SK-N-SH (cell line): Measurements from ENCODE around the gene DIO3. TPM values are rescaled to one million over a fixed set of nuclear protein-coding genes. Genes with fewer than 3 reads are reported as not detected.

Experiments used
- CTCF ChIA-PET: fragments of 300-600, 350-600 bp; formaldehyde crosslinking; extraction: SDS; loops from one replicate; lab custom pipeline; 2021; lab: Yijun Ruan, JAX
- POLR2A ChIA-PET: fragments of 350-600 bp; sonication (Branson Sonifier 250); formaldehyde crosslinking; extraction: SDS; loops from one replicate; lab custom pipeline; 2020; ENCODE audit warnings: antibody characterized with exemption, inconsistent platforms; lab: Yijun Ruan, JAX
- DNase-seq: peaks from one replicate; pipeline ENCODE4 v3.0.0; 2012
- H2AFZ ChIP-seq: fragments of 200-600 bp; sonication (generic); 2 replicates; pipeline ENCODE4 v1.8.1; 2016; ENCODE audit warnings: antibody characterized with exemption, mild to moderate bottlenecking, low read depth
- H3F3A ChIP-seq: fragments of 200-600 bp; sonication (generic); replicated peaks from 2 replicates; pipeline ENCODE3; 2016; ENCODE audit warnings: antibody characterized with exemption, mild to moderate bottlenecking; ENCODE audit not compliant: insufficient read depth
- H3K27ac ChIP-seq, 2 experiments: fragments of 200-500 bp in 1 of 2; fragments of 200-600 bp in 1 of 2; sonication (Bioruptor generic) in 1 of 2; sonication (generic), shearing (Covaris generic) in 1 of 2; 2 replicates each; pipeline versions ENCODE4 v1.5.1 to v1.6.1; 2014 to 2016; ENCODE audit warnings: low read depth in 2 of 2, inconsistent platforms in 1 of 2, low read length in 1 of 2, mild to moderate bottlenecking in 1 of 2, mixed read lengths in 1 of 2
- H3K27me3 ChIP-seq: fragments of 200-600 bp; sonication (generic), shearing (Covaris generic); 2 replicates; pipeline ENCODE4 v1.6.1; 2016; ENCODE audit warnings: mixed run types; ENCODE audit not compliant: insufficient read depth
- H3K36me3 ChIP-seq, 2 experiments: fragments of 200-500 bp in 1 of 2; fragments of 200-600 bp in 1 of 2; sonication (Bioruptor generic) in 1 of 2; sonication (generic) in 1 of 2; replicated peaks in 1 of 2; 2 replicates each; pipeline versions ENCODE3 to v1.5.1; 2014 to 2016; ENCODE audit warnings: low read length in 1 of 2, mild to moderate bottlenecking in 1 of 2; ENCODE audit not compliant: insufficient read depth in 2 of 2, control insufficient read depth in 1 of 2
- H3K4me1 ChIP-seq, 2 experiments: fragments of 200-500 bp in 1 of 2; fragments of 200-600 bp in 1 of 2; sonication (Bioruptor generic) in 1 of 2; sonication (generic), shearing (Covaris generic) in 1 of 2; 2 replicates each; pipeline versions ENCODE4 v1.5.1 to v1.6.1; 2014 to 2016; ENCODE audit warnings: low read depth in 1 of 2, low read length in 1 of 2, mixed run types in 1 of 2; ENCODE audit not compliant: insufficient read depth in 2 of 2, control insufficient read depth in 1 of 2
- H3K4me2 ChIP-seq: fragments of 200-600 bp; sonication (generic), shearing (Covaris generic); 2 replicates; pipeline ENCODE4 v1.6.1; 2017; ENCODE audit warnings: mixed run types
- H3K4me3 ChIP-seq, 2 experiments: fragments of 200-500 bp in 1 of 2; fragments of 200-600 bp in 1 of 2; sonication (Bioruptor generic) in 1 of 2; sonication (generic), shearing (Covaris generic) in 1 of 2; 2 replicates each; pipeline versions ENCODE4 v1.5.1 to v1.8.1; 2014 to 2016; ENCODE audit warnings: low read depth in 2 of 2, inconsistent platforms in 1 of 2, low read length in 1 of 2, mild to moderate bottlenecking in 1 of 2, mixed read lengths in 1 of 2, moderate library complexity in 1 of 2
- H3K79me2 ChIP-seq: fragments of 200-600 bp; sonication (generic); 2 replicates; pipeline ENCODE4 v1.8.1; 2017; ENCODE audit warnings: mild to moderate bottlenecking; ENCODE audit not compliant: insufficient read depth
- H3K9ac ChIP-seq: fragments of 200-600 bp; sonication (generic); 2 replicates; pipeline ENCODE4 v1.6.1; 2017; ENCODE audit warnings: mixed run types
- H3K9me2 ChIP-seq: fragments of 200-600 bp; sonication (generic); 2 replicates; pipeline ENCODE4 v1.6.1; 2017; ENCODE audit warnings: mixed run types
- H3K9me3 ChIP-seq: fragments of 200-600 bp; sonication (generic); 2 replicates; pipeline ENCODE4 v1.6.1; 2017; ENCODE audit warnings: mixed run types, mild to moderate bottlenecking, moderate library complexity
- H4K20me1 ChIP-seq: fragments of 200-600 bp; sonication (generic); 2 replicates; pipeline ENCODE4 v1.6.1; 2017; ENCODE audit warnings: mild to moderate bottlenecking, mixed run types; ENCODE audit not compliant: insufficient read depth
- EP300 ChIP-seq, 2 experiments: IDR thresholded peaks; 2 replicates each; pipeline versions ENCODE4 v1.4.0 to v1.6.1; 2012; ENCODE audit warnings: borderline replicate concordance in 1 of 2, low read depth in 1 of 2, low read length in 1 of 2
- FOXM1 ChIP-seq: IDR thresholded peaks from 2 replicates; pipeline ENCODE4 v1.4.0; 2012; ENCODE audit warnings: low read depth, mild to moderate bottlenecking
- GATA2 ChIP-seq: sonication (generic); formaldehyde crosslinking; IDR thresholded peaks from 2 replicates; pipeline ENCODE4 v1.5.0; 2020; ENCODE audit warnings: mild to moderate bottlenecking, missing genetic modification reagents
- MEF2A ChIP-seq: IDR thresholded peaks from 2 replicates; pipeline ENCODE4 v1.4.0; 2012; ENCODE audit warnings: low read depth, borderline replicate concordance
- POLR2AphosphoS5 ChIP-seq: IDR thresholded peaks from 2 replicates; pipeline ENCODE4 v1.6.1; 2012; ENCODE audit warnings: low read depth, low read length
- RAD21 ChIP-seq: IDR thresholded peaks from 2 replicates; pipeline ENCODE4 v1.6.1; 2012; ENCODE audit warnings: mild to moderate bottlenecking, low read length
- RCOR1 ChIP-seq: fragments of 150-350 bp; IDR thresholded peaks from 2 replicates; pipeline ENCODE4 v1.6.1; 2017; ENCODE audit warnings: antibody characterized with exemption, low read length
- RFX5 ChIP-seq: IDR thresholded peaks from 2 replicates; pipeline ENCODE4 v1.6.1; 2012; ENCODE audit warnings: mild to moderate bottlenecking, improper control_type of control experiment, low read length
- RXRA ChIP-seq: IDR thresholded peaks from 2 replicates; pipeline ENCODE4 v1.4.0; 2012; ENCODE audit warnings: low read depth, mild to moderate bottlenecking, borderline replicate concordance
- TCF12 ChIP-seq: IDR thresholded peaks from 2 replicates; pipeline ENCODE4 v1.4.0; 2012
- TEAD4 ChIP-seq: IDR thresholded peaks from 2 replicates; pipeline ENCODE4 v1.4.0; 2012; ENCODE audit warnings: mild to moderate bottlenecking, borderline replicate concordance; ENCODE audit not compliant: insufficient read depth
- YY1 ChIP-seq: IDR thresholded peaks from 2 replicates; pipeline ENCODE4 v1.4.0; 2012; ENCODE audit warnings: low read depth, mild to moderate bottlenecking
- WGBS: methylation state at CpG from one replicate; pipeline ENCODE4 v1.1.6; 2017; ENCODE audit warnings: low lambda C conversion rate; 5-methylcytosine and 5-hydroxymethylcytosine counted together
- polyA plus RNA-seq, 3 experiments: library from polyadenylated mRNA; depleted of rRNA; stranded (reverse); fragments of >200 nt; gene quantifications; 2 replicates each; pipeline ENCODE4 v1.2.3, GENCODE V29; 2012
- TF ChIP-seq, protein P1 (sequence below): IDR thresholded peaks from 2 replicates; pipeline ENCODE4; 2012

DIO3 gene
- polyA plus RNA-seq, 1 of the 3 experiments (the other 2 are of a cell fraction) = not detected

DNA sequence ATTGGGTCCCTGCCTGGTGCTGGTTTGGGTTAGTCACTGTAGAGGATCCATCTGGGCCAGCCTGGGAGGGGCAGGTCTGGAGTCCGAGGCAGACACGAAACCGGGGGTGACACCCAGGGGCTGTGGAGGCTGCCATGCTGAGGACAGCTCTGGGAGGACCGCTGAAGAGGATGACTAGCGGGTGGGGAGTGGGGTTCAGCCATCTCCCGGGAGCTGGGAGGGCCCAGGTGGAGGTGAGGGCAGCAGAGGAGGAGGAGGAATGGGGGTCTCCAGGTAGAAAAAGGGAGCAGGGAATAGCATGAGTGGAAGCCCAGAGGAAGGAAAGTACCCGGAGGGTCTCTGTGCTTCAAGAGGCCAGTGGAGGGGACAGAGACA lies 4.0 kb upstream of the DIO3 start:
- Histone ChIP-seq H3K4me2 (no peak overlapping the region), H3K27ac (no peak overlapping the region), H3K9me2 (no peaks in the 10 kb centered on the region), H2AFZ (no peak overlapping the region), H3K9ac (no peak overlapping the region), H3K4me3 (no peak overlapping the region), H3K27me3 (no peaks in the 10 kb centered on the region), H3F3A (no peaks in the 10 kb centered on the region), H4K20me1 (no peaks in the 10 kb centered on the region), H3K4me1 (peaks cover 0 to 30% of the 10 kb centered on the region in 2 experiments; a peak in 1 of 4 replicates), H3K79me2 (no peaks in the 10 kb centered on the region), H3K36me3 (no peaks in the 10 kb centered on the region), H3K9me3 (no peaks in the 10 kb centered on the region)
- POLR2A ChIA-PET = no interaction called here
- CTCF ChIA-PET = interaction anchor here (1.2 to 1.6 kb wide), 2 partner anchors 37 to 71 kb away, joined by 3 to 4 read pairs; no protein-coding TSS in a partner anchor
- TF ChIP-seq RXRA (no peak), YY1 (no peak), EP300 (IDR thresholded peaks at IDR 0.05; ENCODE audit: borderline replicate concordance in 1 of 2, low read depth in 1 of 2, low read length in 1 of 2) (no peak), MEF2A (no peak), TCF12 (no peak), RFX5 (no peak), FOXM1 (no peak), TEAD4 (no peak), GATA2 (CRISPR knock-in tag) (no peak), POLR2AphosphoS5 (no peak), RCOR1 (no peak)
- TF ChIP-seq, protein P1, sequence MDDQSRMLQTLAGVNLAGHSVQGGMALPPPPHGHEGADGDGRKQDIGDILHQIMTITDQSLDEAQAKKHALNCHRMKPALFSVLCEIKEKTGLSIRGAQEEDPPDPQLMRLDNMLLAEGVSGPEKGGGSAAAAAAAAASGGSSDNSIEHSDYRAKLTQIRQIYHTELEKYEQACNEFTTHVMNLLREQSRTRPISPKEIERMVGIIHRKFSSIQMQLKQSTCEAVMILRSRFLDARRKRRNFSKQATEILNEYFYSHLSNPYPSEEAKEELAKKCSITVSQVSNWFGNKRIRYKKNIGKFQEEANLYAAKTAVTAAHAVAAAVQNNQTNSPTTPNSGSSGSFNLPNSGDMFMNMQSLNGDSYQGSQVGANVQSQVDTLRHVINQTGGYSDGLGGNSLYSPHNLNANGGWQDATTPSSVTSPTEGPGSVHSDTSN = no peak
- peak; percentile 28 for DNase-seq
- WGBS = 78% methylated on average over 7 of the region's 7 CpGs

DNA sequence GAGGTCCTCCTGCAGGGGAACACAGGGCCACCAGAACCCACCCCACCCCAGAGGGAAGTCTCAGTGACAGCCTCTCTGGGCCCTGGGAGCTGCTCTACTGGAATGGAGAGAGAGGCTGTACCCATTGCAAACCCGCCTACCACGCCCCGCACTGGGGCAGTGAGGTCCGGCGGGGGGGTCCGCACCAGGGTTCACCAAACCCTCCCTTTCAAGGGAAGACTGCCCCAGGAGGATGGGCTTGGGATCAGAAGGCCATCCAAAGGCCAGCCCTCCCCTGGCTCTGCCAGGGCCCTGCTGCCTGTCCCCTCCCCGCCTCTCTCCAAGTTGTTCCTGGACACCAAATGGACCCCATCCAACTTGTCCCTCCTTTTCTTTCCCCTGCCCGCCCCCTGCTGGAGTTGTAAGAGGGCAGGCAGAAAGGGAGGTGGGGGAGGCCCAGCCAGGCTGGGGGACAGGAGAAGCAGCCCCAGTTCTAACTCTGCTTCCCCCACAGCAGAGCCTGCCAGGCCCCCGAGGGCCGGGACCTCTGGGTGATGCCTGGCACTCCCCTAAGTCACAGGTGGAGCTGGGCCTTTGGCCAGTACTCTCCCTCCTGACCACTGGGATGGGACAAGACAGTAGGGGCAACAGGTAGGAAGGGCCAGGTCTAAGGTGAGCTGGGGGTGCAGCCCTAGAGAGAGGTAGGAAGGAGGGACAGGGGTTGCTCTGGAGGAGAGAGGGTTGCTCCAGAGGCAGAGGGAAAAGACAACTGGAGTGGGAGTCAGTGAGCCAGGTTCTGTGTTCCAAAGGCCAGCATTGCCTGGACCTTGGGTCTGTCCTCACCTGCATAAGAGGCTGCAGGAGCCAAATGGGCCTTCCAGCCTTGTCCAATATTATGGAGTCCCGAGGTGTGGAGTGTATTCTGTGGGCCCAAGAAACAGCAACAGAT lies 3.2 kb upstream of the DIO3 start:
- CTCF ChIA-PET = interaction anchor here (1.0 to 1.6 kb wide), 3 partner anchors 36 to 71 kb away, joined by 3 to 4 read pairs (median 3); no protein-coding TSS in a partner anchor
- no peaks in the 10 kb centered on the region for H4K20me1 ChIP-seq
- 62% methylated on average over 5 of the region's 11 CpGs for WGBS
- no peaks in the 10 kb centered on the region for H3K36me3 ChIP-seq
- H3F3A ChIP-seq = no peaks in the 10 kb centered on the region
- H2AFZ ChIP-seq = no peak overlapping the region
- POLR2A ChIA-PET = no interaction called here
- no peak overlapping the region for H3K4me2 ChIP-seq
- no peaks in the 10 kb centered on the region for H3K9me2 ChIP-seq
- no peak overlapping the region for H3K27ac ChIP-seq
- DNase-seq = peak; percentile 40
- no peak overlapping the region for H3K9ac ChIP-seq
- 0 out of 2 replicates have a peak, but pooled peaks have one; percentile 16 for TF ChIP-seq RAD21
- no peak for TF ChIP-seq TCF12
- no peak overlapping the region; a peak in 1 of 4 replicates for H3K4me3 ChIP-seq
- no peaks in the 10 kb centered on the region for H3K9me3 ChIP-seq
- H3K4me1 ChIP-seq = peaks cover 0 to 30% of the 10 kb centered on the region in 2 experiments; a peak in 1 of 4 replicates
- no peaks in the 10 kb centered on the region for H3K79me2 ChIP-seq
- H3K27me3 ChIP-seq = no peaks in the 10 kb centered on the region
